ENCODE results near the gene OR2J2. TPM values are rescaled to one million over a fixed set of nuclear protein-coding genes. Genes with fewer than 3 reads are reported as not detected.
"Not testable (repeated sequence)": the region's sequence is repeated elsewhere in the genome, so short reads cannot be mapped to it uniquely, and the experiment has no call there.

The OR2J2 gene
- polyA plus RNA-seq (2011; rRNA removed) (not detected in 2 replicates), polyA minus RNA-seq (2011; rRNA and poly(A)+ RNA removed) (not detected in 2 replicates)

GRCh38 chr6:29170607-29171006, at the start of gene OR2J2:
Gene OR2J2, plus strand, starts transcription at chr6:29170907. Its CDS starts 2,729 bp downstream, at chr6:29173636.
- H3K27me3 ChIP-seq (ENCODE audit: control insufficient read depth, insufficient read depth, low read length); DNase-seq (ENCODE audit: low read depth); H3K4me3 ChIP-seq (ENCODE audit: low read depth, low read length); CTCF ChIA-PET; H3K36me3 ChIP-seq (ENCODE audit: control insufficient read depth, insufficient read depth, low read length); POLR2A ChIA-PET: not testable (repeated sequence)

DNA sequence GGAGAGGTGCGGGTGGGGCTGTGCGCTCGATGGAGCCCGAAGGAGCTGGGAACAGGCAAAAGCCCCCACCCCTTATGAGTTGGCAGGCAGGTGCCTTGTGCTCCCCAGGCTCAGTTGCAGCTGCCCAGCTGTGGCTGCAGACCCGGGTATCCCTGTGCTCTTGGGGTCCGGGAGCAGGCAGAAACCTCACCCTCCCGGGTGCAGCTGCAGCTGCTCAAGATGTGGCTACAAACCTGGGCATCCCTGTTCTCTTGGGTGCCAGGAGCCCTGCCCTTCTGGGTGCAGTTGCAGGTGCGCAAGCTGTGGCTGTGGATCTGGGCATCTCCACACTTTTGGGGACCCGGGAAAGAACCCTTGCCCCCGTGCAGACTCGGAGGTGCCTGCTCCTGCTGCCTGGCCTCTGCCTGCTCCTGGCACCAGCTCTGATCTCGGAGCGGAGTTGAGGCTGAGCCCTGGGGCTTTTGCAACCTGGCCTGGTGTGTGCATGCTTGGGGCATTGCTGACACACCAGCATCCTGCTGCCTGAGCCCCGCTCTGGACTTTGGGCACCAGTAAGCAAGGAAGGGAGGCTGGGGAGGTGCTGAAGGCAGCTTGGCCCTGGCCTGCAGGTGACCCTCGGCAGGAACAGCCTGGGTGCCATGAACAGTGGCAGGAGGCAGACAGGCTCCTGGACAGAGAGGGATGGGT, 41.2 kb upstream of the OR2J2 start:
- no peak for TF ChIP-seq CTCF (IDR thresholded peaks at IDR 0.05; ENCODE audit: insufficient read depth, low read depth, low read length)
- DNase-seq (ENCODE audit: low read depth) = no peak
- CTCF ChIA-PET = no interaction called here
- Histone ChIP-seq H3K36me3 (ENCODE audit: control insufficient read depth, insufficient read depth, low read length) (no peaks in the 10 kb centered on the region), H3K4me3 (ENCODE audit: low read depth, low read length) (no peak overlapping the region), H3K27me3 (ENCODE audit: control insufficient read depth, insufficient read depth, low read length) (no peaks in the 10 kb centered on the region)
- POLR2A ChIA-PET = no interaction called here

- DNase-seq (ENCODE audit: low read depth) = no peak
- TF ChIP-seq CTCF (IDR thresholded peaks at IDR 0.05; ENCODE audit: insufficient read depth, low read depth, low read length) = no peak
- no peak overlapping the region for H3K4me3 ChIP-seq (ENCODE audit: low read depth, low read length)
- no peaks in the 10 kb centered on the region for H3K36me3 ChIP-seq (ENCODE audit: control insufficient read depth, insufficient read depth, low read length)
- CTCF ChIA-PET = no interaction called here
- no peaks in the 10 kb centered on the region for H3K27me3 ChIP-seq (ENCODE audit: control insufficient read depth, insufficient read depth, low read length)
- POLR2A ChIA-PET = no interaction called here
Observed at GRCh38 chr6:29130644-29131043, 40.1 kb upstream of the OR2J2 start.

DNA sequence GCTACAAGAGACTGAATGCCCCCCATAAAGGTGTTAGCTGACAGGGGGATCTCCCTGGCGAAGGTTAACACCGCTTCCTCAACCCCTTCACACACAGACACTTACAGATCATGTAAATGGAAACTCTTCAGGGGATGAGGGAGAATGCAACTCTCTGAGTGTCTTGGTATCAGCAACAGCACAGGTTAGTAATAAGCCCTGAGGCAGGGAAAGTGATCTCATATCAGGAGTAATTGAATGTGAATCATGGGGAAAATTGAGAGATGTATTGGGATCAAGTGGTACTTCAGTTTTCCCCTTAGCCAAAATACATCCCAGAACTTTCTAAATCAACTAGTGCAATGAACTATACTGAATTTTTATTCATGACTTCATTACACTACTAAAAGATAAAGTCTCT, 39.0 kb upstream of the OR2J2 start:
- POLR2A ChIA-PET = no interaction called here
- DNase-seq (ENCODE audit: low read depth) = no peak

DNA sequence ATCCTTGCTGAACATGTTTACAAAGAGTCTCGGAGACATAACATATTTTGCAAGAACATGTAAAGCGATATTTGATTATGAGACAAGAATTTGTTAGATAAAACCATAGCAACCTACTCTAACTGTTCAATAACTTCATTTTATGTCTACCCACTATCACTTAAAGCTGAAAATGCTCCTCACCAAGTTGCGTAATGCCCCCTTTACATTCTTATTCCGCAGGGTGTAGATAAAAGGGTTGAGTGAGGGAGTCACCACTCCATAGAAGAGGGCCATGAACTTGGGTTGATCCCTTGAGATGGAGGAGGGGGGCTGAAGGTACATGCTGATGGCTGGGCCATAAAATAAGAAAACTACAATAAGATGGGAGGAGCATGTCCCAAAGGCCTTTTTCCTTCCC, 33.0 kb upstream of the OR2J2 start:
- ChIA-PET POLR2A (no interaction called here), CTCF (no interaction called here)
- no peak for TF ChIP-seq CTCF (IDR thresholded peaks at IDR 0.05; ENCODE audit: insufficient read depth, low read depth, low read length)
- Histone ChIP-seq H3K4me3 (ENCODE audit: low read depth, low read length) (no peak overlapping the region), H3K36me3 (ENCODE audit: control insufficient read depth, insufficient read depth, low read length) (no peaks in the 10 kb centered on the region), H3K27me3 (ENCODE audit: control insufficient read depth, insufficient read depth, low read length) (no peaks in the 10 kb centered on the region)
- DNase-seq (ENCODE audit: low read depth) = no peak

More for the DNA sequence above, 39.0 kb upstream of the OR2J2 start:
- Histone ChIP-seq H3K36me3 (ENCODE audit: control insufficient read depth, insufficient read depth, low read length) (no peaks in the 10 kb centered on the region), H3K27me3 (ENCODE audit: control insufficient read depth, insufficient read depth, low read length) (no peaks in the 10 kb centered on the region), H3K4me3 (ENCODE audit: low read depth, low read length) (no peak overlapping the region)
- CTCF ChIA-PET = no interaction called here
- TF ChIP-seq CTCF (IDR thresholded peaks at IDR 0.05; ENCODE audit: insufficient read depth, low read depth, low read length) = no peak

- CTCF ChIA-PET = no interaction called here
- Histone ChIP-seq H3K36me3 (ENCODE audit: control insufficient read depth, insufficient read depth, low read length) (no peaks in the 10 kb centered on the region), H3K4me3 (ENCODE audit: low read depth, low read length) (no peak overlapping the region), H3K27me3 (ENCODE audit: control insufficient read depth, insufficient read depth, low read length) (no peaks in the 10 kb centered on the region)
- POLR2A ChIA-PET = no interaction called here
- no peak for TF ChIP-seq CTCF (IDR thresholded peaks at IDR 0.05; ENCODE audit: insufficient read depth, low read depth, low read length)
- DNase-seq (ENCODE audit: low read depth) = no peak
Observed at GRCh38 chr6:29141606-29142005, 29.1 kb upstream of the OR2J2 start.

Measured in BJ (cell line).